ENCODE results near the gene NFATC2.

DNA sequence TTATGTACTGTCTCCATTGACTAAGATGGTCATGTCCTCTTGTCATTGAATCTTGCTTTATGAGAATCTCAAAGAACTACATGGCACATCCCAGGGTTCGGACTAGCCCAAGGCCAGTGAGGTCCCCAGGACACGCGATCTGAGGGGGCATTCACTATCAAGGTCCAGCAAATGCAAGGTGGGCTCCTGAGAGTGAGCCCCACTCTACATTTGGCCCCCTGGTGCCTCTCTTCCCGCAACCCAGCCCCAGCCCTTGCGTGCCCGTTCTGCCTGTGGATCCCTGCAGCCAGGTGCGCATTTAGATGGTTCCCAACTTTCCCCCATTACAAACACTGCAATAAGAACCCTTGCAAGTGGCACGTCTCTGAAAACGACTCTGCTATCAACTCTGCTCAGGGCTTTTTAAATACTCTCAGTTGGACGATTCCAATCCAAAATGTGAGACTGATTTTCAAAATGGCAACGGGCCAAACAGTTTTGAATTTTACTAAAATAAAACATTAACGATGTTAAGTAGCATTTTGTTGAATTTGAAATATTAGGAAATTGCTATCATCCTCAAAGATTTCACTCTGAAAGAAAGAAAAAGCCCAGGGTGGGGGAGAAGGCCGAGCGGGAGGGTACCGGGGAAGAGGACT is 59.6 kb downstream of the NFATC2 start:
- TF ChIP-seq EZH2 (IDR thresholded peaks at IDR 0.05) = no peak
- TF ChIP-seq RAD21 (IDR thresholded peaks at IDR 0.05; ENCODE audit: low read depth) = no peak
- TF ChIP-seq, protein P1, sequence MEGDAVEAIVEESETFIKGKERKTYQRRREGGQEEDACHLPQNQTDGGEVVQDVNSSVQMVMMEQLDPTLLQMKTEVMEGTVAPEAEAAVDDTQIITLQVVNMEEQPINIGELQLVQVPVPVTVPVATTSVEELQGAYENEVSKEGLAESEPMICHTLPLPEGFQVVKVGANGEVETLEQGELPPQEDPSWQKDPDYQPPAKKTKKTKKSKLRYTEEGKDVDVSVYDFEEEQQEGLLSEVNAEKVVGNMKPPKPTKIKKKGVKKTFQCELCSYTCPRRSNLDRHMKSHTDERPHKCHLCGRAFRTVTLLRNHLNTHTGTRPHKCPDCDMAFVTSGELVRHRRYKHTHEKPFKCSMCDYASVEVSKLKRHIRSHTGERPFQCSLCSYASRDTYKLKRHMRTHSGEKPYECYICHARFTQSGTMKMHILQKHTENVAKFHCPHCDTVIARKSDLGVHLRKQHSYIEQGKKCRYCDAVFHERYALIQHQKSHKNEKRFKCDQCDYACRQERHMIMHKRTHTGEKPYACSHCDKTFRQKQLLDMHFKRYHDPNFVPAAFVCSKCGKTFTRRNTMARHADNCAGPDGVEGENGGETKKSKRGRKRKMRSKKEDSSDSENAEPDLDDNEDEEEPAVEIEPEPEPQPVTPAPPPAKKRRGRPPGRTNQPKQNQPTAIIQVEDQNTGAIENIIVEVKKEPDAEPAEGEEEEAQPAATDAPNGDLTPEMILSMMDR (IDR thresholded peaks at IDR 0.05 in 2 of 3, conservative IDR thresholded peaks at IDR 0.05 in 1 of 3; ENCODE audit: borderline replicate concordance in 1 of 3, insufficient read depth in 1 of 3, low read depth in 2 of 3, low read length in 2 of 3) = no peak
- TF ChIP-seq TCF7L2 (IDR thresholded peaks at IDR 0.05; ENCODE audit: borderline replicate concordance, extremely low read depth, insufficient read depth, insufficient read length) = no peak
- no peak for TF ChIP-seq EZH2phosphoT487 (IDR thresholded peaks at IDR 0.05; ENCODE audit: borderline replicate concordance)
- TF ChIP-seq ZFX (IDR thresholded peaks at IDR 0.05) = no peak

Measured in HCT116 (cell line).